Urothelium cell line (cell line): ENCODE data around the gene VSIR.

Experiments
- DNase-seq: peaks from one replicate; pipeline ENCODE4 v3.0.0; 2011; ENCODE audit warnings: low spot score, mixed read lengths
- FAIRE-seq: peaks from 2 replicates; lab custom pipeline; 2011; peaks lifted over from hg19 to GRCh38; lab: Jason Lieb, UNC

VSIR gene

DNA sequence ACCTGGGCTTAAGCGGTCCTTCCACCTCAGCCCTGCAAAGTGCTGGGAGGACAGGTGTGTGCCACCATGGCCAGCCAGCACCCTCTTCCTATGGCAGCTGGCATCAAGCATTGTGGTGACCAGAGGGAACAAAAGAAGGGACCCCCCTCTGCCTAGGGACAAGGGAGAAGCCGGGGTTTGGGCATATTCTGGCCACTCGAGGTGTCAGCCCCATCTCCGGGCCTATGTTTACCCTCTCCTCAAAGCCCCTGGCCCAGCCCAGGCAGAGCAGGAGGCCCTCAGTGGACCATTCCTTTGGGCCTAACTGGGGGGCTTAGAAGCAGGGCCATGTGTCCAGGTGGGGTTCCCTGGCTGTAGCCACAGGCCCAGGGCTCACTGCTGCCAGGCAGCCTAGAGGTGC is 23.9 kb downstream of the VSIR start:
- DNase-seq = no peak
- no peak for FAIRE-seq

DNA sequence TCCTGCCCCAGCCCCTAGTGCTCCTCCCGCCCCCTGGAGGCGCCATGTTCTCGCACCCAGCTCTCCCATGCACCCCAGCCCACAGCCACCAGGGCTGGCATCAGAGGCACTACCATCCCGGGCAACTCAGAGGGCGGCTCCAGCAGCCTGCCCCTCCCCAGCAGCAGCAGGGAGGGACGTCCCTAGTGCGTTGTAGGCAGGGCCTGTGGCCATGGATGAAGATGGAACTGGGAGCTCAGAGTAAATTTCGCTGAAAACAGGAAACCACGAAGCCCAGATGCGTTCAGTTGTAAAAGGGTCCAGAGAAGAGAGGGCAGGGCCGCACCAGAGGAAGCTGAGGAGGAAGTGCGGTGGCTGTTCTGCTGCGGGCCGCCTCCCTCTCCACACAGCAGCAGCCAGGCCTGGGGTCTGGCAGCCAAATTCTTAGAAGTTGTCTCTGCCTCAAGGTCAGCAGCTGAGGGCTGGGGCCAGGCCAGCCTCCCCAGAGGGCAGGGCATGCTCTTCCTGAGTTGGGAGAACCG is 24.6 kb downstream of the VSIR start:
- DNase-seq = no peak

GRCh38 chr10:71747551-71748523 is 25.5 kb downstream of the VSIR start:
- FAIRE-seq (no peak), DNase-seq (no peak)

More for the DNA sequence above, 24.6 kb downstream of the VSIR start:
- no peak for FAIRE-seq

- DNase-seq = no peak
- no peak for FAIRE-seq
Measured at GRCh38 chr10:71747039-71747531, 26.2 kb downstream of the VSIR start.

- DNase-seq (no peak), FAIRE-seq (no peak)
Measured at GRCh38 chr10:71746344-71747037, 26.8 kb downstream of the VSIR start.

GRCh38 chr10:71745664-71746250 is 27.6 kb downstream of the VSIR start:
- no peak for DNase-seq
- FAIRE-seq = no peak

DNA sequence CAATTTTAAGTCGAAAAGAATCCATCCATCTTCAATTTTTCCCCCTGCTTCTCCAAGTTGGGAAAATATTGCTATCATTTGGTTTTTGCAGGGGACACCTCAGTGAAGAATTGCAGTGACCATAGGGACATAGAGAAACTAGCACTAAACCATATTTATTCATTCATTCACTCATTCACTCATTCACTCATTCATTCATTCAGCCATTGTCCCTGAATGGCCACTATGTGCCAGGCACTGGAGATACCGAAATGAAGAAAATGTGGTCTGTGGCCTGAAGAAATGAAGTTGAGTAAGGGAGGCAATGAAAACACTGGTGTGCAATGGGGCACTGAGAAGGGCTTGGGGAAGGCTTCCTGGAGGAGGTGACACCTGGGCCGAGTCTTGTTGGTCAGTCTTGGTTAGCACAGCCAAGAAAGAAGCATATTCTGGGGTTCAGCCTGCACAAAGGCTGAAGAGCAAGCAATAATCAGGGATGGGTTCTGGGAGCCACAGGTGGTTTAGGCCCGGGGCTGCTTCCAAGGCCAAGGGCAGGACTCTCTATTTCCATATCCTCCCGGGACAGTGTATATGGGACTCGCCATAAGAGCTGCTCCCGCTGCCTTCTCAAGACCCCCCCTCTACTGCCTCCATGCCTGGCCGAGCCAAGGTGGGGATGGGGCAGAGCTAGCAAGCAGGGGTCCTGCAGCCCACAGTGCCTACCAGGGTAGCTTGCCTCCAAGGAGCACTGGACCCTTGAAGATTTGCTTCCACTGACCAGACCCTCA is 28.2 kb downstream of the VSIR start:
- FAIRE-seq (no peak), DNase-seq (no peak)

DNA sequence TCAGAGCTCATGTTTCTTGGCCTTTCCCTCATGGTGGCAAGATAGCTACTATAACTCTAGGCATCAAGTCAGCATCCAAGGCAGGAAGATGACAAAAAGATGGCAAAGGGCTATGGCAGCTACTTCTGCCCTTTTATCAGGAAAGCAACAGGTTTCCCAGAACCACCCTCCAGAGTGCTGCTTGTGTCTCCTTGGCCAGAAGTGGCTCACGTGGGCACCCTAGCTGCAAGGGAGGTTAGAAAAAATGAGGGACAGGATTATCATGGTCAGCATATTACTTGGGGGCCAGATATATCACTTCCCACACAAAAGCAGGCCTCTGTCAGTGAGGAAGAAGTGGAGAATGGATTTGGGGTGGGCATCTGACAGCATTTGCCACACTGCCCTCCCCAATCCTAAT is 29.5 kb downstream of the VSIR start:
- DNase-seq (no peak), FAIRE-seq (no peak)

DNA sequence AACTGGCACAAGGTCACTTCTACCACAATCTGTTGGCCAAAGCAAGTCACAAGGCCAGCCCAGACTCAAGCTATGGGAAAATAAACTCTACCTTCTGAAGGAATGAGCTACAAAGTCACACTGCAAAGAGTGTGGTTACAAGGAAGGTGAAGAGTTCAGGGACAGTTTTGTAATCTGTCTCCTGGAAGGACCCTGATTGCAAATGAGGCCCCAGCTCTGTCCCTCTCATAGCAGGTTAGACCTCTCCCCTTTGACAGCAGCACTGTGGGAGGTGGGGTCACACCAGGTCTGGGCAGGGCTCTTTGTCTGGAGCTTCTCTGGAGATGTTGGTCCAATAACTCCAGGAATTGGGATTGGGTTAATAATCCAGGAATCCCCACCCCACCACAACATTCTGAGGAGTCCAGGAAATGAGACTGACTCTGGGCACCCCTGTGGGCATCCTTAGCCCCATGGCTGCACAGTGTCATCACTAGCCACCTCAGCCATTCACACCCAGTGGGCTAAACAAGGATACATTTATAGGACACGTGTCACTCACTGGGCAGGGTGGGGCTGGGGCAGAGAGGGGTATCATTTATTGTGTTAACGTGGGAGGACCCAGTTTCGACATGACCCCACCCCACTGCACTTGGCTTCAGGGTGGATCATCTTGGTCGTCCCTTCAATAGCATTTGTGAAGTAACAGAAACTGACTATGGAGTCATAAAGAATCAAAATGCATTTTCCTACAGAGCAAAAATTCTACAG is 30.1 kb downstream of the VSIR start:
- no peak for FAIRE-seq
- DNase-seq = no peak

GRCh38 chr10:71742301-71743088 is 30.8 kb downstream of the VSIR start:
- no peak for FAIRE-seq

DNA sequence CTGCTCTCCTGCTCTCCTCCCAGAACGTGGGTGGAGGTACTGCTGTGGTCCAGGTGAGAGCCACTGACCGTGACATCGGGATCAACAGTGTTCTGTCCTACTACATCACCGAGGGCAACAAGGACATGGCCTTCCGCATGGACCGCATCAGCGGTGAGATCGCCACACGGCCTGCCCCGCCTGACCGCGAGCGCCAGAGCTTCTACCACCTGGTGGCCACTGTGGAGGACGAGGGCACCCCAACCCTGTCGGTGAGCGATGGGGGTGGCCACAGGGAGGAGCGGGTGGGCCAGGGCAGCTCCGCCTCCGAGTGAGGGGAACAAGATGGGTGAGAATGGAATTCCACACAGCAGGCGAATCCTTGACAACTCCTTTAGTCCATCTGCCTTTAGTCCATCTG is 31.6 kb downstream of the VSIR start:
- DNase-seq = no peak
- no peak for FAIRE-seq

More at GRCh38 chr10:71742301-71743088, 30.8 kb downstream of the VSIR start:
- DNase-seq = no peak

DNA sequence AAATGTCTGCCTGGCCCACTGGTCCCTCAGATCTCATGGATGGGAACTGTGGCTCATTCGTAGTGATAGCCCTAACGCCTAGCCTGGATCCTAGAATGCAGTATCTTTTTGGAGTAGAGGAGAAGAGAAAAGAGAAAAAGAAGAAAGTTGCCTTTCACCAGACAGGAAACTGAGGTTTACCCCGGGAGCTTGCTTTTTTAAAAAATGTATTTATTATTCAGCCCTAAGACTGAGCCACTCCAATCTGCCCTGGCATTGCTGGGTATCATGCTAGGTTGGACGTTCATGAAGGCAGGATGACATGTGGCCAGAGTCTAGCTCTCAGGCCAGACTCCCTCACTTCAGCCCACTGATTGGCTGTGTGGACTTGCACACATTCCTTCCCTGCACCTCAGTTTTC is 32.3 kb downstream of the VSIR start:
- FAIRE-seq (no peak), DNase-seq (no peak)

GRCh38 chr10:71740069-71740653 is 33.2 kb downstream of the VSIR start:
- DNase-seq (no peak), FAIRE-seq (no peak)

DNA sequence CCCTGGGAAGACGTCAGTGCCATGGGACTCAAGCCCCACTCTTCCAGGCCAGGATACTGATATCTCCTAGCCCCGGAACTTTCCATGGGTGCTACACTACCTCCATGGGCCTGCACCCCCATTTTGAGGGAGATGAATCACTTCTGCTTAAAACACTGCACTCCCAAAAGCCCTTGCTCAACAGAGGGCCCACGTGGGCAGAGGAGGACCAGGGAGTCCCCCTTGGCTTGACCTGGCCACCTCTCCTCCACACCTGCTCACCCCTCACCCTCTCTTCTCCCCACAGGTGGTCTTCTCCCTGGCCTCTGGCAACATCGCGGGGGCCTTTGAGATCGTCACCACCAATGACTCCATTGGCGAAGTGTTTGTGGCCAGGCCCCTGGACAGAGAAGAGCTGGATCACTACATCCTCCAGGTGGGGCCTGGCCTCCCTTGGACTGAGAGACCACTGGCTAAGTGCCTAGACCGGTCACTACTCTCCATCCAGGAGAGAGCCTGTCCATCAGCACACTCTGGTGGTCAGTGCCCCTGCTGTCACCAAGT is 33.9 kb downstream of the VSIR start:
- no peak for FAIRE-seq
- no peak for DNase-seq

GRCh38 chr10:71737834-71738197 is 35.5 kb downstream of the VSIR start:
- FAIRE-seq = no peak
- DNase-seq = no peak

GRCh38 chr10:71737001-71737833 is 36.1 kb downstream of the VSIR start:
- no peak for FAIRE-seq
- no peak for DNase-seq

GRCh38 chr10:71736570-71736952 is 36.8 kb downstream of the VSIR start:
- FAIRE-seq = peak; percentile 79
- DNase-seq = no peak
